GM21423 (cell line): ENCODE results near the gene LRRC4.

Experiments
- ATAC-seq: cut with Tn5 transposase; IDR thresholded peaks from one replicate; pipeline ENCODE4 v1.9.1; 2021; ENCODE audit warnings: mild to moderate bottlenecking, moderate library complexity; ENCODE audit not compliant: unreplicated experiment

The LRRC4 gene

DNA sequence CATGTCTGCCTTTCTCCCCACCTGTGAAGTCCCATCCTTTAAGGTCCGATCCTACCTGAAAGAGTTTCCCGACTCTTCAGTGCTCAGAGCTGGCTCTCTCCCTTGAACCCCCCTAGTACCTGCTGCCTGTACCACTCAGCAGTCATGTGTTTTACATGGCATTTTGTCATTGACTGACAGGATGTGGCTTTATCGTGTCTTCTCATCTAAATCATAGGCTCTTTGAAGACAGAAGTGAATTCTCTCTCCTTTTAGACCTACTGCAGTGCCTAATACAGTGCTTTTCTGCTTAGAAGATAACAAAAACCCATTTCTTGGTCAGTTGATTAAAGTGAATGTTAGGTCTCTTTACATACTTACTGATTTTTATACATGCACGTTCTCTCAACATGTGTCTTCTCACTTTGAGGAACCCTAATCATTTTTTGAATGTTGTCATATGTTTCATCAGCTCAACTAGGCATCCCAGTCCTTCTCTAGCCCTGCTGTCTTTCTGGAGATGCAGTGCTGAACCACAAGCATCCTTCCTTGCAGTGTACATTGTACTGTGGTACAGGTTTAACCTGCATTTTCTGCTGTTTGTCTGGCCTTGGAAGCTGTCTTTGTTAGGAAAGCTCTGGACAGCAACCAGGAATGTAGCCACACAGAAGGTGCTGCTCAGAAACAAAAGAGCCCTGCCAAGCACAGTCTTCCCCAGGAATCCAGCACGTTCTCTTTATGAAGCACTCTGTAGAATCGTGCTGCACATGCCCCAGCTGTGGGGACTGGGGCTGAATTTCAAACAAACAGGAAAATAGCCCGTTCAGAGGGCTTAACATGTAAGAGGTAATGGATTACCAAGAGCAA, 28.1 kb upstream of the LRRC4 start:
- no peak for ATAC-seq

DNA sequence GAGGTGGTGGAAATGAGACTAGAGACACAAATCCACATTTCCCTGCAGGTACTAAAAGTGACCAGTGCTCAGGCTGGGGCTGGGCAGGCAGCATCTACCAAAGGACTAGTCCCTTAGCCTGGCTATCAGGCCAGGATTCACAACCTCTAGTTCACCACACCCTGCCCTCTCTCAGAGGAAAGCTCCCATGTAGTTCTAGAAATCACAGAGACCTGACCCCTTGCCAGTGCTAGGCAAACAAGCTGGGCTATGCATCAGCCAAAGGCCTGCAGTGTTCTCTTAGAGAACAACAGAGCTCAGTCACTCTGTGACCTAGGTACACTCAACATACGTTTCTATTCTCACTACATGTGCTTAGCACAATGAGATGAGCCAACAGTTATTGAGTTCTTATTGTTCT, 26.7 kb upstream of the LRRC4 start:
- no peak for ATAC-seq

DNA sequence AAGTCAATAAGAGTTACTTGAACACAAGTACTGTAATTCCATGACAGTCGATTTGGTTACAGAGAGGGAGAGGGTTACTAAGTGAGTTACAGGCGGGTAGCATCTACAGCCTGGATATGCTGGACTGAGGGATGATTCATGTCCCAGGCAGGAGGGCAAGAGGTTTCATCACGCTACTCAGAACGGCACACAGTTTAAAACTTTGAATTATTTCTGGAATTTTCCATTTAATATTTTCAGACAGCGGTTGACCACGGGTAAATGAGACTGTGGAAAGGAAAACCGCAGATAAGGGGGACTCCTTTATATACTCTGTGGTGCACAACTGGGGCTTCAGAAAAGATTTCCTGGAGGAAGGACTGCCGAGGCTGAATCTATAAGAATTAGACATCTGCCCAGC, 25.7 kb upstream of the LRRC4 start:
- ATAC-seq, result no peak

DNA sequence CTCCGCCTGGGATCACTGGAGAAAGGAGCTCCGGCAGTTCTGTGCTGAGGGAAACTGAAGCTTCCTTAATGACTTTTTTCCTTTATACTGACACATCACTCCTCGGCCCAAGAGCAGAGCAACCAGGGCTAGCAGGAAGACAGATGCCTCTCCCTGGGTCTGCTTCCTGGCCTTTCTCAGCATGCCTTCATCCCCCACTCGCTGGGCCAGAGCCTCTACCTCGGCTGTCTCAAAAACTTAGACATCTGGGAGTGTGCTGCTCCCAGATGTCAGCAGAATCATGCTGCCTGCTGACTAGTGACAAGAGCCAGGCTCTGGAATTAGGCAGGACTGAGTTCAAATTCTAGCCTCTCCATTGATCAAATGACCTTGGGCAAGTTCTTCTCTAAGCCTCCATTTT, 24.4 kb upstream of the LRRC4 start:
- no peak for ATAC-seq

DNA sequence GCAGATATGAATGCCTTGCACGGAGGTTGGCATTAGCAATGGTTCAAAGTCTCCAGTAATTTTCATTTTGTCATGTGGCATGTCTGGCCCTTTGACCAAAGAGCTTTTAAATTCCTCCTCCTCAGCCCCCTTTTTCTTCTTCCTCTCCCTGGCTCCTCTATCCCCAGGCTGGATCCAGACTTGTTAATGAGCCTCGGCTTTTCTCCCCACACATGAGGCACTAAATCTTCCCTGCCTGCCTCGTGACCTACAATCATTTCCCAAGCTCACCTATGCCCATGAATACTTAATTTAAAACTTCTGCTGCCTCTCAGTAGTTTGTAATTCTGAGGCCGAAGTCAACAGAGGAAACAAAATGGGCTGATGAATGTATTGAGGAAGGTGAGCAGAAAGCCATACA, 23.3 kb upstream of the LRRC4 start:
- ATAC-seq, result no peak

DNA sequence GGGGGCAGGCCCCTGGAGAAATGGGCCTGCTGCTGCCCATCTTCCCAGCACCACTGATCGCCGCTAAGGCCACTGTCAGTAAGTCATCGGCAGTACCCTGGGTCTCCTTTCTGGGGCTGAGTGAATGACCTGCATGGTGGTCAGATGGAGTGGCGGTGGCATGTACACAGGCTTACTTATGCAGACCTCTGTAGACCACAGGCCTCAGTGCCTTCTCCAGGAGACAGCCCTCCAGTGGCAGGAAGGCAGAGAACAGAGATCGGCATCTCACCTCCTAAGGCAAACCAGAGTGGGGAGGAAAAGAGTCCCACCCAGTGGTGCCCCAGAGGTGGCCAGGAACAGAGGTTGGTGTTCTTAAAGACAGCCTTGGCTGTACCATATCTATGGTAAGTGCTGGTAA, 22.8 kb upstream of the LRRC4 start:
- ATAC-seq, result no peak

DNA sequence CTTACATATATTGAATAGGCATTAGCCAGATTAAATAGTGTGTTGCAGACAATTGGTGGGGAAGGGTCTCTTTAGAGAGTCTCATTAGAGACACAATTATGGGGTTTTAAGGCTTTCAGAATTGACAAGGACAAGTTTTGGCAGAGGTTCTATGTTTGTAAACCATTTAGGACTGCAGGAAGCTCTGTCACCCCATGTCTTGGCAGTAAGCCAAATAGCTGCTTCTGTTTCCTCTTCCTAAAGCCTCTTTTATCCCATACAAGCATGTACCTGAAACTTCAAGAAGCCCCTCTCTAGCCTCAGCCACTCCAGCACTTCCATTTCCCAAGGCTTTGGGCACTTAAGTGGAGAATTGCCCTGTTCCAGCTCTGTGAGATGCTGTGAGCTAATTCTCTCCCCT, 21.8 kb upstream of the LRRC4 start:
- no peak for ATAC-seq

DNA sequence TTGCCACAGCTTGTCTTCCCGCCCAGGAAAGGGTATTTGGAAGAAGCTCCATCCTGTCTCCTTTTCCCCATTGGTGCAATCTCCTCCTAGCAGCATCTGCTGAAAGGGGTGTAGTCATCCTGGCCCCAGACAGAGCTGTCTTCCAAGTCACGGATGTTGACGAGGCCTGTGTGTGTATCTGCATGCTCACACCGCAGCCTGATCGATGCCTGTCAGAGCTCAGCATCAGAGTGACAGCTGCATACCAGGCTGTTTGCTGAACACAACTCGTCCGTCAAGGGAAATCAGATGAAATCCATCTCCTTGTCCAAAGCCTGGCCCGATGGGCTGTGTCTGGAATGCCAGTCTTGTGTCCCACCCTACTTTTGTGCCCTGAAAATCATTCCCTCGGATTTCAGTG, 21.2 kb upstream of the LRRC4 start:
- ATAC-seq, result no peak

DNA sequence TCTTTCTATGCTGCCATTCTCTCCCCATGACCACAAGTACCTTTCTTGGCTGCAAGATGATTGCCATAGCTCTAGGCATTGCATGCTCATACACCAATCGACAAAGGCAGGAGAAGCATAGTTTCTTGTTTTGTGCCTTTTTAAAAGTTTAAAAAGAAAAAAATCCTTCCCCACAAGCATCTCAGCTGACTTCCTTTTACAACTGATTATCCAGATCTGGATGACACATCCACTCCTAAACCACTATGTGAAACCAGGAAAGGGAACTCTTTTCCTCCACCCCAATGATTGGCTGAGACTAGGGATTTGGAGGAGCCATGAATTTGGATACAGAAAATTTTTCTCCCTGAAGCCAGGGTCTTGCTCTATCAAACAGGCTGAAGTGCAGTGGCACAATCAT, 14.5 kb upstream of the LRRC4 start:
- no peak for ATAC-seq

DNA sequence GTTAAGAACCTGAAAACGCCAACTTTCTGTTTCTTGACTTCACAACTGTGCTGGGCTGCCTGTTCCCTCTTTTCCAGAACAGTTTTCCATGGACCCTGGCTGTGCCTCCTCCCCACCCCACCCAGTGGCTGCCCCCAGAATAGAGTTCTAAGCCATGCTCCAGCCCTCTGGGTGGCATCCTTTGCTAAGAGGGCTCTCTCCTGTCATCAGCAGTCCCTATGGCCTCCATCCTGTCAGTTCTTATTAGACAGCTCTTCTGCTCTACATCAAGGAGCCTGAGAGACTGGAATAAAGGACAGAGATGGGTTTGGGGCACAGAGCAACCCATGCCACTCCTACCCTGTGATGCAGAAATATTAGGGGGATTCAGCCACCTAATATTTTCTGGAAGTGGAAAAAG, 13.9 kb upstream of the LRRC4 start:
- ATAC-seq, result no peak

DNA sequence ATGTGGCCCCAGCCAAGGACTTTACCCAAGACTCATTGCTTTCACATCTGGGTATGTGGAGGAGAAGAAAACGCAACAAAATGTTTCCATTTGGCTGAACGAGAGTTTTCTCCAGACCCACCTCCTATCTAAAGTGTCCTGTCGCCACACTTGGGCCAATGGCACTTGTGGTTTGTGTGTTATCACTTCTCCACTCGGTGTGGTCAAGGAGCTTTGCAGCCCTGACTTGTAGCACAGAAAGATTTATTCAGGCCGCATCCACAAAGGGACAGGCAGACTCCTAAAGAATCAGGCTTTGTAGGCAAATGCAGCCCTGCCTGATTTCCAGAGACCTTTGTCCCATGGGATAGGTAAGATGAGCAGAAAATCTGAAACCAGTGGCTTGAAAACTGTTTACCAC, 12.8 kb upstream of the LRRC4 start:
- no peak for ATAC-seq

DNA sequence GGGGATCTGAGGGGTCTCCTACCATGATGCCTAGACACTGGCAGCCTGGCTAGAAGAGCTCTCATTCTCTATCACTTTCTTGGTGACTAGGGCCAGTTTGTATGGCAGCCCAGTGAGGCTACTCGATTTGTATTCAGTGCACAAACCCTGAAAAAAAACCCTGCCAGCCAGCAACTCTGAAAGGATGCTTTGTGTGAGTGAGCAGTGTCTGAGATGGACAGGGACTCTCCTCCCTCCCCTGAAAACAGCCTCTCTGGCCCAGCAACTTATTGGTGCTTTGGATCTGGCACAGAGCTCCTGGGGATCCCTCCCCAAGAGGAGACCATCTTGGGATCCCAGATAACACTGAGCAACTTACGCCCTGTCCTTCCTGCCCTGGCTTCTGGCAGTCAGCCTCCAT, 10.8 kb upstream of the LRRC4 start:
- ATAC-seq, result no peak

DNA sequence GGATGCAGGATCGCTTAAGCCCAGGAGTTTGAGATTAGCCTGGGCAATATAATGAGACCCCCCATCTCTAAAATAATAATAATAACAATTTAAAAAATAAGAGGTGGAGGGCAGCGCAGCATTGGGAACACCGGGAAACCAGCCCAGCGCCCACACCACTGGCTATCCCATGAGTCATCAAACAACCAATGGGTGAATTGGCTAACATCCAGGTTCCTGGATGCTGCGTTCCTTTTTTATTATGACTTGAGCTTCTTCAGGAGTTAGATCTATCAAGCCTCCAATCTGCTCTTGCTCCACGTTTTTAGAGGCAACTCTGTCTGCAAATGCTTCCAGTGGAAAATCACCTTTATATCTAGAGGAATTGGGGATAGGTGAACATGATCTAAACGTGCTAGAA, 10.0 kb upstream of the LRRC4 start:
- no peak for ATAC-seq

DNA sequence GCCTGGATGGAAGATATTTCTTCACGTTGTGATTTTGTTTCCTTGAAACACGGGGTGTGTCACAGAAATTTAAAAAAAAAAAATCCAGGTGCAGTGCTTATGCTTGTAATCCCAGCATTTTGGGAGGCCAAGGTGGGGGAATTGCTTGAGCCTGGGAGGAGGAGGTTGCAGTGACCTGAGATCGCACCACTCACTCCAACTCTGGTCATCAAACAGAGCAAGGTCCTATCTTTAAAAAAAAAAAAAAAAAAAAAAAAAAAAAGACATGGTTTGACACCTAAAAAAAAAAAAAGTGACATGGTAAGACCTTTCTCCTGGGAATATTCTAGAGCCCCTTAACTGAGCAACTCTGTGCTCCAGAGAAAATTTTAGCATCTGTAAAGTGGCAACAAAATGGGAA, 9.0 kb upstream of the LRRC4 start:
- ATAC-seq, result no peak

DNA sequence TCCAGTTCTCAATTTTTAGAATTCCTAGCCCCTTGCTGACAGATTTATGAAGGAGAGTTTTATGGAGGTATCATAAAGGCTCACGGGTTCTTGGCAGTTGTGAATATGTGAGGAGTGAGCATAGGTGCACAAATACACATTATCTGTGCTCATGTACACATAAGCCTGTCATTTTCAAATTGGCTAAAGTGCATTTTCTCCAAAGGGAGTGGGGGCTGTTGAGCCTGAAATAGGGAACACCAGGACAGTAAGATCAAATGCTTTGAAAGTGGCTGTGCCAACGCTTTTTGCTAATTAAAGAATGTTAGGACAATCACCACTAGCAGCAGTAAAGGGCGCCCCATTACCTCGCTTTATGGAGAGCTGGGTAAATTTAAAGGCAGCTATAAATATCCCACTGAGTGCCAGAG, 8.3 kb upstream of the LRRC4 start:
- ATAC-seq, result no peak

DNA sequence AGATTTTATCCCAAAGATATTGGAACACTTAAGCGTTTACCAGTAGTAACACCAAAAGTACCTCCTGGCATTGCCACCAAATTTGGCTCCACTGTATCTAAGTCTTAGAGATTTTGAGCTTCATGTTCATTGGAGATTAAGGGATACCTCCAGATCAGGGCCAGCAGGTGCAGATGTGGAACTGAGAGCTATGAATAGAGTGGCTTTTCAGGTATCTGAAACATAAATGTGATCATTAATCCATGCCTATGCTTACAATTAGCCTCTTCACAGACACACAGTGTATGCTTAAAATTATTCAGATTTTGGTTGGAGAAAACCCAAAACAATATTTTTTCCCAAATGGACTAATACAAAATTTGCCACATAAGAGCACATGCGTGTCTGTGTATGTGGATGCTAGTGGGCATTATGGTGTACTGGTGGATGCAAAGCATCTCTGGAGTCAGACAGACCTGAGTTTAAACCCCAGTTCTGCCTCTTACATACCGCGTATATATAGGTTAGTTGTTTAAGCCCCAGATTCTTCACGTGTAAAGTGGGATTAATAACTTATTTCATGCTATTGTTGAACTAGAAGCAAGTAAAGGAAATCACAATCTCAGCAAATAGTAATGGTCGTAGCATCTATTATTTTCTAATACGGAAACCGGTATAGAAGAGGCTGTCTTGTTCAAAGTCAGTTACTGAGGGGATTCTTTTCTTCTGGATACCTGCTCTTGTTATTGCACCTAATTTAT, 6.8 kb upstream of the LRRC4 start:
- no peak for ATAC-seq

DNA sequence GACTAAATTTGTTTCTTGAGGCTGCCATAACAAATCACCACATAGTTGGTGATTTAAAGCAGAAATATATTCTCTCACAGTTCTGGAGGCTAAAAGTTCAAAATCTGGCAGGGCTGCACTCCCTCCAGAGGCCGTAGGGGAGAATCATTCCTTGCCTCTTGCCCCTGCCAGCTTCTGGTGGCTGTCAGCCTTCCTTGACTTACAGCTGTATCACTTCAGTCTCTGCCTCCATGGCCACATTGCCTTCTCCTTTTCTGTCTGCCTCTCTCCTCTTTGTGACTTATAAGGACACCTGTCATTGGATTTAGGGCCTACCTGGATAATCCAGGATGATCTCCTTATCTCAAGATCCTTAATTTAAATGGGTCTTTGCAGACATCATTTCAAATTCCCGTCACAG, 5.8 kb upstream of the LRRC4 start:
- ATAC-seq, result no peak

DNA sequence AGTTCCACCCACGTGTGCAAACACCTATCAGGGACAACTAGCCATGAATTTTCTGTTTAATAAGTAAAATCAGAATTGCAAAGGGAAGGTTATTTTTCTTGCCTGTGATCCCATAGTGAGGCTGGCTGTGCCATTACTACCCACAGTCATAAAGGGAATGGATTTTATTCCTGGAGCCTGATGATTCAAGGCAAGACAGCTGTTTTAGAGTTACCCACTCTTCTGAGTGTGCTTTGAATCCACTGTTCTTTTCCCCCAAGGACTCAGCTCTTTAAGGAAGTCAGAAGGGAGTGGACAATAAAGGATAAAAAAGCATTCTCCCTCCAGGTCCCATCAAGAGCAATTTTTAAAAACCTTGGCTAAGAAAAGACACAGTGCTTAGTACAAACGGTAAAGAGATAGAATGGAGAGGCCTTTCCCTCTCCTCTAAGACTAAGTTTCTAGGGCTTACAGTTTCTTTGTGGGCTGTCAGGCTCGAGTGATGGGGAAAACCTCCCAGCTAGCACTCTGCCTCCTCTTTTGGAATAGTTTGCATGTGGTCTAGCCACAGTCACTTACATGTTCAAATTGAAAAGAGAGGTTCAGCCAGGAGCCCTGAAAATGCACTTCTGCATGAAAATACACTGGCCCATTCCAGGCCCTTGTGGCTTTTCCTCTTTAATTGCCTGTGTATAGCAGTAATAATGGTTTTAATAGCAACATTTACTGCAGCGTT, 5.1 kb upstream of the LRRC4 start:
- ATAC-seq, result peak; percentile 32

DNA sequence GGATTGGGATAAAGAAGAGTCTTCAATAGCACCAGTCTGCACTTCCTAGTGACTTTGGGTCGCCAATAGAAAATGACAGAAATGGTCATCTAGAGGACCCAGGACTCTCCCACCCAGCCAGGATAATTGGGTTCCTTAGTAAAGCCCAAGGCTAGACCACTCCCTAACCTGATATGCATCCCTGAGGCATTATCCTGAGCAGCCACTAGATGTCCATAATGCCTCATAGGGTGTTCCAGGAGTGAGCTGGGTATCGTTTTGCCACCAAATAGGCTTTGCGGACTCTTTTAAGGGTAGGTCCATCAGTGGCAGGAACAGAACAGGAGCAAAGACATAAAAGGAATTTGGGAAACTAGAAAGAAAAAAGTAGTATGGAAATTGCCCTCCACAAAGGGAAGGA, 4.5 kb upstream of the LRRC4 start:
- no peak for ATAC-seq

DNA sequence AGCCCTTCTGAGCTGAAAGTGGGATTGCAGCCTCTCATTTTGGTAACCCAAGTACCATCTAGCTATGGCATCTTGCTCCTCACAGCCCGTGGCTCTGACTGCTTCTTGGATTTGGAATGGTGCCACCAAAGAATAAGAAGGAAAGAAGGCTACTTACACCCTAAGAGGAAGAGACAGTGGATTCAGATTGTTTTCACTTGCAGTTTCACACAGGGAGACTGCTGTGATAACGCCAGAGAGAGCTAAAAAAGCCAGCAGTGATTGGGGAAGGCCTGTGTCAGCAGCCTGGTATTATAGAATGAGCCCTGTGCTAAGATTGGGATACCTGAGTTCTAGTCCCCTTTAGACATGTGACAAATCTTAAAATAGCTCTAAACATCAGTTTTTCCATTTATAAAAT, 3.6 kb upstream of the LRRC4 start:
- ATAC-seq, result no peak

DNA sequence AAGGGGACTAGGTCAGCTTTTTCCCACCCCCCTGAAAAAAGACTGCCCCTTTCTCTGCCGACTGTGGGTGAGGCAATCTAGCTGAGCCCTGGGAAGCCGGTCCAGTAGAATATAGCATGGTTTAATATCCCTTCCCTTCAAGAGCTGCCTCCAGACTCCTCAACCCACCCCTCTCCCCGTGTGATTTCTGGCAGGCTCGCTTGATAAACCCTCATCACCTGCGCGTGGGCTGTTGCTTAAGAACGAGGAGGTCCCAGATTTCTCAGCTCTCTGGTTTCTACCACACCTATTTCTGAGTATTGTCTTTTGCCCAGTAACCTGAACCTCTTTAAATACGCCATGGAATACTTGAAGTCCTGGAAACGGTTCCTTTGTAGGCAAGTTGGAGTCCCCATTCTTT, 2.0 kb upstream of the LRRC4 start:
- no peak for ATAC-seq
